Keratinocyte (primary cell): ENCODE results near the gene FAM107B. TPM values are rescaled to one million over a fixed set of nuclear protein-coding genes. Genes with fewer than 3 reads are reported as not detected.

ENCODE experiments used
- DNase-seq: peaks from one replicate; pipeline ENCODE4 v3.0.0-alpha.2; 2011; ENCODE audit warnings: low read depth, missing footprints, low spot score
- FAIRE-seq: peaks from 2 replicates; lab custom pipeline; 2011; peaks lifted over from hg19 to GRCh38; lab: Jason Lieb, UNC
- H2AFZ ChIP-seq: 2 replicates; pipeline ENCODE4 v1.6.0; 2012; ENCODE audit warnings: low read length, control low read depth, inconsistent platforms; ENCODE audit not compliant: control insufficient read depth
- H3K27ac ChIP-seq: 2 replicates; pipeline ENCODE4 v1.5.1; 2011; ENCODE audit warnings: low read length; ENCODE audit not compliant: control insufficient read depth, insufficient read depth
- H3K27me3 ChIP-seq: 3 replicates; pipeline ENCODE4 v1.6.0; 2011; ENCODE audit warnings: low read length; ENCODE audit not compliant: control insufficient read depth, insufficient read depth; ENCODE audit errors: extremely low read depth
- H3K36me3 ChIP-seq, 2 experiments: 2 replicates in 1 of 2; 3 replicates in 1 of 2; pipeline ENCODE4 v1.5.1; 2011; ENCODE audit warnings: low read length in 2 of 2, mild to moderate bottlenecking in 1 of 2; ENCODE audit not compliant: control insufficient read depth in 2 of 2, insufficient read depth in 2 of 2; ENCODE audit errors: extremely low read depth in 1 of 2
- H3K4me1 ChIP-seq: 3 replicates; pipeline ENCODE4 v1.5.1; 2011; ENCODE audit warnings: low read length; ENCODE audit not compliant: control insufficient read depth, insufficient read depth; ENCODE audit errors: extremely low read depth
- H3K4me2 ChIP-seq: 3 replicates; pipeline ENCODE4 v1.6.0; 2011; ENCODE audit warnings: low read depth, low read length; ENCODE audit not compliant: control insufficient read depth, insufficient read depth; ENCODE audit errors: extremely low read depth
- H3K4me3 ChIP-seq, 3 experiments: fragments of 200-600 bp in 1 of 3; sonication (generic) in 1 of 3; 2 replicates in 2 of 3; 3 replicates in 1 of 3; pipeline ENCODE4 v1.5.1; 2011 to 2016; ENCODE audit warnings: low read length in 3 of 3, mild to moderate bottlenecking in 3 of 3, control low read depth in 2 of 3, inconsistent platforms in 1 of 3, low read depth in 1 of 3, mixed read lengths in 1 of 3, mixed run types in 1 of 3, moderate library complexity in 1 of 3; ENCODE audit not compliant: control insufficient read depth in 2 of 3, insufficient read depth in 2 of 3; ENCODE audit errors: extremely low read depth in 1 of 3
- H3K79me2 ChIP-seq: 2 replicates; pipeline ENCODE4 v1.6.0; 2012; ENCODE audit warnings: low read length; ENCODE audit not compliant: control insufficient read depth, insufficient read depth
- H3K9ac ChIP-seq: 3 replicates; pipeline ENCODE4 v1.6.0; 2011; ENCODE audit warnings: low read length; ENCODE audit not compliant: control insufficient read depth, insufficient read depth; ENCODE audit errors: extremely low read depth
- H3K9me1 ChIP-seq: 3 replicates; pipeline ENCODE4 v1.6.0; 2011; ENCODE audit warnings: low read length; ENCODE audit not compliant: control insufficient read depth, insufficient read depth; ENCODE audit errors: extremely low read depth
- H3K9me3 ChIP-seq: 2 replicates; pipeline ENCODE4 v1.5.1; 2012; ENCODE audit warnings: low read depth, low read length; ENCODE audit not compliant: control insufficient read depth
- H4K20me1 ChIP-seq: 3 replicates; pipeline ENCODE4 v1.6.0; 2011; ENCODE audit warnings: low read length; ENCODE audit not compliant: control insufficient read depth, insufficient read depth; ENCODE audit errors: extremely low read depth
- EZH2 ChIP-seq: IDR thresholded peaks from one replicate; pipeline ENCODE4 v1.6.1; 2012; ENCODE audit warnings: inconsistent platforms, mild to moderate bottlenecking, low read length, moderate library complexity
- dilution Hi-C: fragments of 300-500 bp; cut with MboI; formaldehyde crosslinking; loops from one replicate; pipeline ENCODE4 v1.7.0; 2020; ENCODE audit warnings: low sequenced_read_pairs; ENCODE audit not compliant: extremely low pct_ligation_motif_present
- polyA plus RNA-seq, 5 experiments: library from polyadenylated mRNA; depleted of rRNA in 3 of 5; stranded (reverse) in 3 of 5; stranded (forward) in 1 of 5; unstranded in 1 of 5; fragments of >200 nt; gene quantifications; 1 replicate in 1 of 5; 2 replicates in 3 of 5; 3 replicates in 1 of 5; pipeline versions ENCODE4 v1.2.1 to v1.2.3, GENCODE V29; 2011 to 2012; ENCODE audit warnings: missing spikeins in 2 of 5, low read depth in 1 of 5, low replicate concordance in 1 of 5
- TF ChIP-seq, protein P1 (sequence below), 3 experiments: IDR thresholded peaks in 1 of 3; conservative IDR thresholded peaks in 1 of 3; optimal IDR thresholded peaks in 1 of 3; 2 replicates in 2 of 3; 3 replicates in 1 of 3; pipeline versions ENCODE3 to v1.5.1; 2011; ENCODE audit warnings: low read length in 3 of 3, mild to moderate bottlenecking in 3 of 3, moderate library complexity in 2 of 3, control low read depth in 1 of 3, inconsistent platforms in 1 of 3; ENCODE audit not compliant: insufficient read depth in 2 of 3; ENCODE audit errors: extremely low read depth in 1 of 3

The FAM107B gene
- polyA plus RNA-seq, 1 donor (not counting 4 experiments of a cell fraction or from before 2014, with no cell fraction given) = 8.7 TPM

DNA sequence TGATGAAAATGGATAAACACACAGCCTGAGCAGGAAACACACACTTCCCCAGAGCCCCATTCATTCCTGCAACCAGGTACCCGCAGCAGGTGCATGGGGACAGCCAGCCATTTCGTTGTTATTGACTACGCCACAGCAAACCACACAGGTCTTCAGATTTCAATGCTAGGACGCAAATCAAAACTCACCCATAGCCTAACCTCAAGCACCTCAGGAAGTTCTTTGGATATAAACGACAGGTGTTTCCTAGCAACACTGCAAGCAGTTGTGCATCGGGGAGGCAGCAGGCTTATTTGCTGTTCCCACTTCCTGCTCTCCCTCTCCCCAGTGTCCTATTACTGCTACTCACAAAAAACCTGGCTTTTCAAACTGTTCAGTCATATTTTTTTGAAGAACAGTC lies 267.5 kb downstream of the FAM107B start:
- Histone ChIP-seq H2AFZ (no peak overlapping the region), H3K9ac (no peak overlapping the region), H3K9me3 (no peaks in the 10 kb centered on the region), H3K36me3 (no peaks in the 10 kb centered on the region), H3K9me1 (no peaks in the 10 kb centered on the region), H3K79me2 (no peaks in the 10 kb centered on the region), H3K4me1 (no peaks in the 10 kb centered on the region), H3K4me3 (no peak overlapping the region), H3K27me3 (no peaks in the 10 kb centered on the region), H3K27ac (no peak overlapping the region), H3K4me2 (no peak overlapping the region), H4K20me1 (peaks cover 2% of the 10 kb centered on the region)
- DNase-seq (no peak), FAIRE-seq (no peak)
- TF ChIP-seq, protein P1, sequence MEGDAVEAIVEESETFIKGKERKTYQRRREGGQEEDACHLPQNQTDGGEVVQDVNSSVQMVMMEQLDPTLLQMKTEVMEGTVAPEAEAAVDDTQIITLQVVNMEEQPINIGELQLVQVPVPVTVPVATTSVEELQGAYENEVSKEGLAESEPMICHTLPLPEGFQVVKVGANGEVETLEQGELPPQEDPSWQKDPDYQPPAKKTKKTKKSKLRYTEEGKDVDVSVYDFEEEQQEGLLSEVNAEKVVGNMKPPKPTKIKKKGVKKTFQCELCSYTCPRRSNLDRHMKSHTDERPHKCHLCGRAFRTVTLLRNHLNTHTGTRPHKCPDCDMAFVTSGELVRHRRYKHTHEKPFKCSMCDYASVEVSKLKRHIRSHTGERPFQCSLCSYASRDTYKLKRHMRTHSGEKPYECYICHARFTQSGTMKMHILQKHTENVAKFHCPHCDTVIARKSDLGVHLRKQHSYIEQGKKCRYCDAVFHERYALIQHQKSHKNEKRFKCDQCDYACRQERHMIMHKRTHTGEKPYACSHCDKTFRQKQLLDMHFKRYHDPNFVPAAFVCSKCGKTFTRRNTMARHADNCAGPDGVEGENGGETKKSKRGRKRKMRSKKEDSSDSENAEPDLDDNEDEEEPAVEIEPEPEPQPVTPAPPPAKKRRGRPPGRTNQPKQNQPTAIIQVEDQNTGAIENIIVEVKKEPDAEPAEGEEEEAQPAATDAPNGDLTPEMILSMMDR (optimal IDR thresholded peaks at IDR 0.05 in 1 of 3, IDR thresholded peaks at IDR 0.05 in 1 of 3, conservative IDR thresholded peaks at IDR 0.05 in 1 of 3; ENCODE audit: extremely low read depth in 1 of 3, insufficient read depth in 2 of 3, low read length in 3 of 3) = no peak
- TF ChIP-seq EZH2 = no peak
- dilution Hi-C loops = no loop called here

DNA sequence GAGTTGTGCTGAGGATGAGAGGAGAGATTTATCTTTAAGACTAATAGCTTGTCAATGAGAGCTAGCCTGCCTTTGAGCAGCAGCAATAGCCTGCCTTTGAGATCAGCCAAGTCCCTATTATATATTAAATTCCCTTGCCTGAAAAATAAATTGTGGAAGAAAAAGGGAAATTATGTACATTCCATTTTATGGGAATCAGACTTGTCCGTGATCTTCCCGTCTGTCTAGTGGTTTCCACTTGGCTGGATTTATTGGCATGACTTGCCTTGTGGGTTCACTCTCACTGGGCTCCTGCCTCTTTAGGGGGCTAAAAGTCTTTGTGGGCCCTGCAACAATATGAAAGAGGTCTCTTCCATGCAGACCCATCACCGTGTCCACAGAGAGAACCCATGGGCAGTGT lies 272.3 kb downstream of the FAM107B start:
- dilution Hi-C loops = no loop called here
- H3K79me2 ChIP-seq = no peaks in the 10 kb centered on the region
- FAIRE-seq = no peak
- H3K4me3 ChIP-seq = no peak overlapping the region
- TF ChIP-seq EZH2 = no peak
- TF ChIP-seq, protein P1 (optimal IDR thresholded peaks at IDR 0.05 in 1 of 3, IDR thresholded peaks at IDR 0.05 in 1 of 3, conservative IDR thresholded peaks at IDR 0.05 in 1 of 3; ENCODE audit: extremely low read depth in 1 of 3, insufficient read depth in 2 of 3, low read length in 3 of 3) = no peak
- H3K27ac ChIP-seq = no peak overlapping the region
- DNase-seq = no peak
- peaks cover 2% of the 10 kb centered on the region for H4K20me1 ChIP-seq
- H3K4me1 ChIP-seq = no peaks in the 10 kb centered on the region
- no peak overlapping the region for H3K4me2 ChIP-seq
- no peak overlapping the region for H3K9ac ChIP-seq
- no peaks in the 10 kb centered on the region for H3K27me3 ChIP-seq
- H3K36me3 ChIP-seq = no peaks in the 10 kb centered on the region
- no peaks in the 10 kb centered on the region for H3K9me3 ChIP-seq
- H3K9me1 ChIP-seq = no peaks in the 10 kb centered on the region
- H2AFZ ChIP-seq = no peak overlapping the region
